Mucosa of descending colon (tissue), 3 donors: Measurements from ENCODE around the gene FYN. TPM values are rescaled to one million over a fixed set of nuclear protein-coding genes. Genes with fewer than 3 reads are reported as not detected.

ENCODE experiments used
- ATAC-seq: fragments of 200-7000 bp; cut with Tn5 transposase; one replicate; pipeline ENCODE4 v1.9.1; 2020; ENCODE audit warnings: mild to moderate bottlenecking, moderate library complexity
- DNase-seq, 3 donors: peaks; one replicate each; pipeline ENCODE4 v3.0.0-alpha.2; 2020
- H3K36me3 ChIP-seq: fragments of 200-600 bp; one replicate; pipeline ENCODE4 v1.8.0; 2021; ENCODE audit warnings: low read depth, mild to moderate bottlenecking
- H3K4me1 ChIP-seq: fragments of 200-600 bp; one replicate; pipeline ENCODE4 v1.8.0; 2021; ENCODE audit warnings: low read depth, mild to moderate bottlenecking
- H3K4me3 ChIP-seq: fragments of 200-600 bp; one replicate; pipeline ENCODE4 v1.8.0; 2021; ENCODE audit warnings: mild to moderate bottlenecking
- H3K9me3 ChIP-seq: fragments of 200-600 bp; one replicate; pipeline ENCODE4 v1.8.0; 2021; ENCODE audit warnings: mild to moderate bottlenecking
- CTCF ChIP-seq: fragments of 200-600 bp; IDR thresholded peaks from one replicate; pipeline ENCODE4 v1.8.0; 2022; ENCODE audit warnings: antibody characterized with exemption, mild to moderate bottlenecking
- intact Hi-C, 2 donors: fragments of 100-400 bp; cut with DNase I in 1 of 2; cut with micrococcal nuclease in 1 of 2; formaldehyde crosslinking; loops; one replicate each; pipeline versions ENCODE4 v1.11.0 to v1.11.1; 2022; cut with DNase I, micrococcal nuclease
- total RNA-seq, 3 donors: library from RNA; stranded (reverse); fragmentation: NEBNext Ultra II Directional in 2 of 3; extraction: Animal tissue kit (Norgen Biotek cat#: 25700) in 2 of 3; gene quantifications; one replicate each; pipeline versions ENCODE4 v1.2.1 to v1.2.4, GENCODE V29; 2021 to 2023
- donor health status: DM: no; HTN: no; CAD: no; lungs with moderate emphysema.
- donor health status: DM: no; HTN: no; CAD: no.
- donor health status: DM: no; HTN: yes; CAD: no.

FYN gene
- total RNA-seq, 3 donors from 2014 or later = 15.0 to 63.0 (median 24.8) TPM

- intact Hi-C loops = no loop called here
- DNase-seq = peak in 1 of 3 donors; percentile 28
- ATAC-seq = peak; percentile 77
Observed at GRCh38 chr6:111804627-111805235, 68.5 kb downstream of the FYN start.

GRCh38 chr6:111803804-111804203 is 69.4 kb downstream of the FYN start:
- Histone ChIP-seq H3K4me3 (no peak overlapping the region), H3K9me3 (no peaks in the 10 kb centered on the region), H3K4me1 (peaks cover 6% of the 10 kb centered on the region), H3K36me3 (no peaks in the 10 kb centered on the region)
- intact Hi-C loops = no loop called here
- no peak for TF ChIP-seq CTCF
- DNase-seq = no peak
- ATAC-seq = peak; percentile 27

More at GRCh38 chr6:111804627-111805235, 68.5 kb downstream of the FYN start:
- Histone ChIP-seq H3K4me3 (no peak overlapping the region), H3K4me1 (peaks cover 6% of the 10 kb centered on the region), H3K36me3 (no peaks in the 10 kb centered on the region), H3K9me3 (no peaks in the 10 kb centered on the region)
- TF ChIP-seq CTCF = no peak

GRCh38 chr6:111803371-111803770 is 69.9 kb downstream of the FYN start:
- ATAC-seq (peak; percentile 13), DNase-seq (no peak)
- TF ChIP-seq CTCF = no peak
- Histone ChIP-seq H3K36me3 (no peaks in the 10 kb centered on the region), H3K9me3 (no peaks in the 10 kb centered on the region), H3K4me1 (peaks cover 6% of the 10 kb centered on the region), H3K4me3 (no peak overlapping the region)
- intact Hi-C loops = no loop called here

GRCh38 chr6:111802720-111803330 is 70.4 kb downstream of the FYN start:
- intact Hi-C loops = no loop called here
- Histone ChIP-seq H3K4me1 (peaks cover 6% of the 10 kb centered on the region), H3K9me3 (no peaks in the 10 kb centered on the region), H3K4me3 (no peak overlapping the region), H3K36me3 (no peaks in the 10 kb centered on the region)
- ATAC-seq (no peak), DNase-seq (no peak)
- TF ChIP-seq CTCF = no peak

- H3K4me3 ChIP-seq = no peak overlapping the region
- TF ChIP-seq CTCF = no peak
- intact Hi-C loops = no loop called here
- DNase-seq (no peak), ATAC-seq (no peak)
- H3K4me1 ChIP-seq = peaks cover 6% of the 10 kb centered on the region
- H3K36me3 ChIP-seq = no peaks in the 10 kb centered on the region
- no peaks in the 10 kb centered on the region for H3K9me3 ChIP-seq
Observed at GRCh38 chr6:111802015-111802414, 71.2 kb downstream of the FYN start.
